Vagina (tissue), 2 donors: ENCODE results near the gene NR1H3. TPM values are rescaled to one million over a fixed set of nuclear protein-coding genes. Genes with fewer than 3 reads are reported as not detected.

Source experiments
- DNase-seq, 2 donors: peaks; one replicate each; pipeline ENCODE4 v3.0.0-alpha.2; 2017; ENCODE audit errors: extremely low spot score in 2 of 2
- H3K27ac ChIP-seq: fragments of 200-600 bp; sonication (generic); one replicate; pipeline ENCODE4 v1.5.1; 2019
- H3K27me3 ChIP-seq: fragments of 200-600 bp; sonication (generic); one replicate; pipeline ENCODE4 v1.5.1; 2019
- H3K36me3 ChIP-seq, 2 donors: fragments of 200-600 bp; sonication (generic); one replicate each; pipeline ENCODE4 v1.5.1; 2017 to 2019
- H3K4me1 ChIP-seq: fragments of 200-600 bp; sonication (generic); one replicate; pipeline ENCODE4 v1.5.1; 2019
- H3K4me3 ChIP-seq, 2 donors: fragments of 200-600 bp; sonication (generic); 1 replicate in 1 of 2; 2 replicates in 1 of 2; pipeline ENCODE4 v1.5.1; 2016 to 2019
- H3K9me3 ChIP-seq: fragments of 200-600 bp; sonication (generic); one replicate; pipeline ENCODE4 v1.5.1; 2019
- POLR2A ChIP-seq, 2 donors: fragments of 450-650 bp; IDR thresholded peaks; one replicate each; pipeline ENCODE4 v1.6.1; 2017; ENCODE audit warnings: antibody characterized with exemption in 2 of 2, mild to moderate bottlenecking in 2 of 2, moderate library complexity in 2 of 2
- POLR2AphosphoS5 ChIP-seq, 2 donors: sonication (generic); formaldehyde crosslinking; IDR thresholded peaks; one replicate each; pipeline ENCODE4 v1.9.0; 2017; ENCODE audit warnings: antibody characterized with exemption in 2 of 2, mild to moderate bottlenecking in 2 of 2, low read depth in 1 of 2; ENCODE audit not compliant: insufficient read depth in 1 of 2
- intact Hi-C: fragments of 100-400 bp; cut with DNase I; formaldehyde crosslinking; loops from one replicate; pipeline ENCODE4 v1.15.1; 2023
- total RNA-seq: library from RNA; depleted of rRNA; stranded (reverse); fragments of >200 nt; gene quantifications from one replicate; pipeline ENCODE4 v1.2.3, GENCODE V29; 2016
- TF ChIP-seq, protein P1 (sequence below), 3 experiments: fragments of 450-650 bp in 2 of 3; fragments of 200-600 bp in 1 of 3; sonication (generic) in 1 of 3; IDR thresholded peaks; one replicate each; pipeline ENCODE4 v1.5.1; 2017 to 2019; ENCODE audit warnings: antibody characterized with exemption in 3 of 3, mild to moderate bottlenecking in 2 of 3, moderate library complexity in 2 of 3

The NR1H3 gene
- total RNA-seq, 1 donor from 2014 or later = 60.9 TPM

DNA sequence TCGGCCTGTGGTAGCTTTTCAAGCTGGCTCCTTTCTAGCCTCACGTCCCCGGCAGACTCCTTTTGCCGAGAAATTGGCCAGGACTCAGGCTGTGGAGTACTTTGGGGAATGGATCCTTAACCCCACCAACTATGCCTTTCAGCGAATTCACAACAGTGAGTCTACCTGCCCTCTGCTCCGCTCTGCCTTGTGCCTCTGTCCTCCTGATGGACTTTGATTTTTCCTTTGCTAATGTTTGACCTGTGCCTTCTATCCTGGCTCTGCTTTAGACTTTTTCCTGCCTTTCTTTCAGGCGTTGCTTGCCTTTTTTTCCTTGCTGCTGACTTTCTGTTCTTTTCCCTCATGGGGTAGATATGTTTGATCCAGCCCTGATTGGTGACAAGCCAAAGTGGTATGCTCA is 24.7 kb downstream of the NR1H3 start:
- no peaks in the 10 kb centered on the region for H3K9me3 ChIP-seq
- no peak for DNase-seq
- no peak overlapping the region for H3K4me3 ChIP-seq
- H3K27ac ChIP-seq = no peak overlapping the region
- no peaks in the 10 kb centered on the region for H3K27me3 ChIP-seq
- peaks cover 0 to 95% of the 10 kb centered on the region in 2 donors for H3K36me3 ChIP-seq
- TF ChIP-seq POLR2A (IDR thresholded peaks at IDR 0.05) (no peak), POLR2AphosphoS5 (IDR thresholded peaks at IDR 0.05; ENCODE audit: insufficient read depth in 1 of 2, low read depth in 1 of 2) (no peak)
- TF ChIP-seq, protein P1, sequence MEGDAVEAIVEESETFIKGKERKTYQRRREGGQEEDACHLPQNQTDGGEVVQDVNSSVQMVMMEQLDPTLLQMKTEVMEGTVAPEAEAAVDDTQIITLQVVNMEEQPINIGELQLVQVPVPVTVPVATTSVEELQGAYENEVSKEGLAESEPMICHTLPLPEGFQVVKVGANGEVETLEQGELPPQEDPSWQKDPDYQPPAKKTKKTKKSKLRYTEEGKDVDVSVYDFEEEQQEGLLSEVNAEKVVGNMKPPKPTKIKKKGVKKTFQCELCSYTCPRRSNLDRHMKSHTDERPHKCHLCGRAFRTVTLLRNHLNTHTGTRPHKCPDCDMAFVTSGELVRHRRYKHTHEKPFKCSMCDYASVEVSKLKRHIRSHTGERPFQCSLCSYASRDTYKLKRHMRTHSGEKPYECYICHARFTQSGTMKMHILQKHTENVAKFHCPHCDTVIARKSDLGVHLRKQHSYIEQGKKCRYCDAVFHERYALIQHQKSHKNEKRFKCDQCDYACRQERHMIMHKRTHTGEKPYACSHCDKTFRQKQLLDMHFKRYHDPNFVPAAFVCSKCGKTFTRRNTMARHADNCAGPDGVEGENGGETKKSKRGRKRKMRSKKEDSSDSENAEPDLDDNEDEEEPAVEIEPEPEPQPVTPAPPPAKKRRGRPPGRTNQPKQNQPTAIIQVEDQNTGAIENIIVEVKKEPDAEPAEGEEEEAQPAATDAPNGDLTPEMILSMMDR (IDR thresholded peaks at IDR 0.05) = no peak
- no peaks in the 10 kb centered on the region for H3K4me1 ChIP-seq
- intact Hi-C loops = loop anchor here (10.0 kb wide), 1 partner anchor 72 kb away; the partner anchor contains the start of gene MYBPC3

DNA sequence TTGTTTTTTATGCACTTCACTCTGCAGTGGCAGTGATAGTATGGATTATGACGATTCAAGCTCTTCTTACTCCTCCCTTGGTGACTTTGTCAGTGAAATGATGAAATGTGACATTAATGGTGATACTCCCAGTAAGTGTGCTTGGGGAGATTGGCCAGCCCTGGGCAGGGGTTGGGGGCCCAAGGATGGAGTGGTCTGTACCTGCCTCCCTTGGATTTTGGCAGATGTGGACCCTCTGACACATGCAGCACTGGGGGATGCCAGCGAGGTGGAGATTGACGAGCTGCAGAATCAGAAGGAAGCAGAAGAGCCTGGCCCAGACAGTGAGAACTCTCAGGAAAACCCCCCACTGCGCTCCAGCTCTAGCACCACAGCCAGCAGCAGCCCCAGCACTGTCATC is 26.4 kb downstream of the NR1H3 start:
- Histone ChIP-seq H3K36me3 (peaks cover 0 to 98% of the 10 kb centered on the region in 2 donors), H3K4me1 (no peaks in the 10 kb centered on the region), H3K4me3 (no peak overlapping the region), H3K27me3 (no peaks in the 10 kb centered on the region), H3K9me3 (no peaks in the 10 kb centered on the region), H3K27ac (no peak overlapping the region)
- intact Hi-C loops = loop anchor here (10.0 kb wide), 1 partner anchor 71 kb away; the partner anchor contains the start of gene MYBPC3
- TF ChIP-seq POLR2AphosphoS5 (IDR thresholded peaks at IDR 0.05; ENCODE audit: insufficient read depth in 1 of 2, low read depth in 1 of 2) (no peak), POLR2A (IDR thresholded peaks at IDR 0.05) (no peak)
- TF ChIP-seq, protein P1 (IDR thresholded peaks at IDR 0.05) = no peak
- DNase-seq = no peak

DNA sequence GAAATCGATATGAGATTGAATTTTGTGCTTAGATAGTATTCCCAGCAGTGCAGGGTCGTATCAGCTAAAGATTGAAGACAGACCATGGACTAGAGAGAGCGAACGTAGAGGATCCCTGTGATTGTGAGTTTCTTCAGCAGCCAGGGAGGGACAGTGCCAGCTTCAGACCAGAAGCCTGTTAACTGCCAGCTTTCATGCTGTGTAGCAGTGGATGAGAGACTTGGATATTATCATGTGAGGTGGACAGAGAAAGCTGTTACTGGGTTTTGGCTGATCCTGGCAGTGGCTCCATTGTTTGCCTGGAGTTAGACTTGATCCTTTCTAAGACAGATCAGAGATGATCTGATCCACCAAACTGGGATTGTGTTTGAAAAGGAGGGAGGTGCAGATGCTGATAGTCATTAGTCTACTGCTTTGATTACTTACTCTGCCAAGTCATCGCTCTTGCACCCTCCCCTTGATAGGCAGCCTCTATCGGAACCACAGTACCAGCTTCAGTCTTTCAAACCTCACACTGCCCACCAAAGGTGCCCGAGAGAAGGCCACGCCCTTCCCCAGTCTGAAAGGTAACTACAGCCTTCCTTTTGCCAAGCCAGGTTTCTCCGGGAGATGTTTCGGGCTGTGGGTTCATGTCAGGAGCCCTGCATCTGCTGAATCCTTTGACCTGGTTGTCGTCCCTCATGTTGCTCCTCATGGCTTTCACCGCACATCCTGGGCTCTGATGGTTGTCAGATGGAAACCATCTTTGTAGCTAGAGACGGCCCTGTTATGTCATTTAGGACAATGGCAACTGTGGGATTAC is 28.4 kb downstream of the NR1H3 start:
- Histone ChIP-seq H3K9me3 (no peaks in the 10 kb centered on the region), H3K4me3 (no peak overlapping the region), H3K4me1 (no peaks in the 10 kb centered on the region), H3K27me3 (no peaks in the 10 kb centered on the region), H3K36me3 (peaks cover 0 to 98% of the 10 kb centered on the region in 2 donors), H3K27ac (no peak overlapping the region)
- DNase-seq = no peak
- TF ChIP-seq, protein P1 (IDR thresholded peaks at IDR 0.05) = no peak
- TF ChIP-seq POLR2A (IDR thresholded peaks at IDR 0.05) (no peak), POLR2AphosphoS5 (IDR thresholded peaks at IDR 0.05; ENCODE audit: insufficient read depth in 1 of 2, low read depth in 1 of 2) (no peak)
- intact Hi-C loops = loop anchor here (10.0 kb wide), 1 partner anchor 69 kb away; the partner anchor contains the start of gene MYBPC3

DNA sequence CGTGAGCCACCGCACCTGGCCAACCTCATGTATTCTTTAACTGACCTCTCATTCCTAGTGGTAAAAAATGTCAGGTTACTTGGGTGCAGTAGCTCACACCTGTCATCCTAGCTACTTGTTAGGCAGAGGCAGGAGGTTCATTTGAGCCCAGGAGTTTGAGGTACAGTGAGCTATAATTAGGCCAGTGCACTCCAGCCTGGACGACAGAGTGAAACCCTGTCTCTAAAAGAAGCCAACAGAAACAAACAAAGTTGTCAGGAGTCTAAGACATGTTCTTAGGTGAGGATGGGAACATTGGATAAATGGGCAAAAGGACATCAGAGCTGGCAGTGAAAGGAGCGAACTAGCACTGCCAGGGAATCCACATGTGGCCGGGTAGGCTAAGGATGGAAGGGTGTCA is 30.3 kb downstream of the NR1H3 start:
- no peak overlapping the region for H3K4me3 ChIP-seq
- H3K9me3 ChIP-seq = no peaks in the 10 kb centered on the region
- H3K36me3 ChIP-seq = peaks cover 0 to 98% of the 10 kb centered on the region in 2 donors
- intact Hi-C loops = loop anchor here (10.0 kb wide), 1 partner anchor 67 kb away; the partner anchor contains the start of gene MYBPC3
- DNase-seq = no peak
- no peak overlapping the region for H3K27ac ChIP-seq
- H3K4me1 ChIP-seq = no peaks in the 10 kb centered on the region
- no peak for TF ChIP-seq POLR2AphosphoS5 (IDR thresholded peaks at IDR 0.05; ENCODE audit: insufficient read depth in 1 of 2, low read depth in 1 of 2)
- TF ChIP-seq, protein P1 (IDR thresholded peaks at IDR 0.05) = no peak
- TF ChIP-seq POLR2A (IDR thresholded peaks at IDR 0.05) = no peak
- no peaks in the 10 kb centered on the region for H3K27me3 ChIP-seq

DNA sequence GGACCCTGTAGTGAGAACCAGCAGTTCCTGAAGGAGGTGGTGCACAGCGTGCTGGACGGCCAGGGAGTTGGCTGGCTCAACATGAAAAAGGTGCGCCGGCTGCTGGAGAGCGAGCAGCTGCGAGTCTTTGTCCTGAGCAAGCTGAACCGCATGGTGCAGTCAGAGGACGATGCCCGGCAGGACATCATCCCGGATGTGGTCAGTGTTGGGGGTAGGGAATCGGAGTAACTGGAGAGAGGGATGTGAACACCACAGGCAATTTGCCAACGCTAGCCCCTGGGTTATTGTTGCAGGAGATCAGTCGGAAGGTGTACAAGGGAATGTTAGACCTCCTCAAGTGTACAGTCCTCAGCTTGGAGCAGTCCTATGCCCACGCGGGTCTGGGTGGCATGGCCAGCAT is 32.1 kb downstream of the NR1H3 start:
- no peak for DNase-seq
- Histone ChIP-seq H3K4me3 (no peak overlapping the region), H3K27ac (no peak overlapping the region), H3K4me1 (no peaks in the 10 kb centered on the region), H3K27me3 (no peaks in the 10 kb centered on the region), H3K9me3 (no peaks in the 10 kb centered on the region), H3K36me3 (peaks cover 0 to 93% of the 10 kb centered on the region in 2 donors)
- TF ChIP-seq POLR2AphosphoS5 (IDR thresholded peaks at IDR 0.05; ENCODE audit: insufficient read depth in 1 of 2, low read depth in 1 of 2) (no peak), POLR2A (IDR thresholded peaks at IDR 0.05) (no peak)
- TF ChIP-seq, protein P1 (IDR thresholded peaks at IDR 0.05) = no peak
- intact Hi-C loops = loop anchor here (10.0 kb wide), 1 partner anchor 65 kb away; the partner anchor contains the start of gene MYBPC3
